PC-3 (cell line): ENCODE measurements around the gene SH2D6. TPM values are rescaled to one million over a fixed set of nuclear protein-coding genes. Genes with fewer than 3 reads are reported as not detected.

Source experiments
- ATAC-seq: fragments of 200-7000 bp; cut with Tn5 transposase; 2 replicates; pipeline ENCODE4 v1.9.1; 2020; ENCODE audit warnings: mild to moderate bottlenecking, moderate library complexity
- BruUV-seq: library from RNA; stranded (reverse); fragments of 400-500 nt; replicated peaks from 2 replicates; lab custom pipeline; 2021; lab: Mats Ljungman, UMichigan
- CTCF ChIA-PET: fragments of 300-600 bp; sonication (Branson Sonifier 250); formaldehyde crosslinking; loops from one replicate; lab custom pipeline; 2022; ENCODE audit warnings: antibody characterized with exemption; lab: Charles Lee
- POLR2A ChIA-PET: fragments of 300-600 bp; sonication (Branson Sonifier 250); formaldehyde crosslinking; loops from one replicate; lab custom pipeline; 2022; ENCODE audit warnings: antibody characterized with exemption; ENCODE audit not compliant: unreplicated experiment; lab: Charles Lee
- DNase-seq: peaks from one replicate; pipeline ENCODE4 v3.0.0-alpha.2; 2015
- H2AFZ ChIP-seq: fragments of 300-600 bp; sonication (generic); 2 replicates; pipeline ENCODE4 v1.6.0; 2016; ENCODE audit warnings: antibody characterized with exemption, low read length
- H3F3A ChIP-seq: fragments of 300-600 bp; sonication (generic); one replicate; pipeline ENCODE4 v1.6.0; 2017; ENCODE audit warnings: antibody characterized with exemption, low read length, control low read depth, mild to moderate bottlenecking; ENCODE audit not compliant: unreplicated experiment
- H3K27ac ChIP-seq: fragments of 300-600 bp; sonication (generic); 2 replicates; pipeline ENCODE4 v1.5.1; 2016; ENCODE audit warnings: mild to moderate bottlenecking, low read length
- H3K27me3 ChIP-seq: fragments of 300-600 bp; sonication (generic); 2 replicates; pipeline ENCODE4 v1.6.1; 2016; ENCODE audit warnings: low read length, mixed read lengths
- H3K36me3 ChIP-seq: fragments of 300-600 bp; sonication (generic); 2 replicates; pipeline ENCODE4 v1.6.1; 2016; ENCODE audit warnings: low read depth, mixed run types, low read length, mixed read lengths
- H3K4me1 ChIP-seq: fragments of 300-600 bp; sonication (generic); 2 replicates; pipeline ENCODE4 v1.5.1; 2016; ENCODE audit warnings: low read length; ENCODE audit not compliant: insufficient read depth
- H3K4me2 ChIP-seq: fragments of 300-600 bp; sonication (generic); 2 replicates; pipeline ENCODE4 v1.6.0; 2016; ENCODE audit warnings: low read length
- H3K4me3 ChIP-seq: fragments of 300-600 bp; sonication (generic); 2 replicates; pipeline ENCODE4 v1.5.1; 2016; ENCODE audit warnings: mild to moderate bottlenecking, low read length, mixed read lengths
- H3K79me2 ChIP-seq: fragments of 300-600 bp; sonication (generic); 2 replicates; pipeline ENCODE4 v1.6.1; 2017; ENCODE audit warnings: low read length, mixed read lengths
- H3K9ac ChIP-seq: fragments of 300-600 bp; sonication (generic); 2 replicates; pipeline ENCODE4 v1.6.0; 2016; ENCODE audit warnings: mild to moderate bottlenecking, low read length
- H3K9me2 ChIP-seq: fragments of 300-600 bp; sonication (generic); replicated peaks from 2 replicates; pipeline ENCODE4 v1.6.1; 2016; ENCODE audit warnings: mixed run types, low read length, mixed read lengths
- H3K9me3 ChIP-seq: fragments of 300-600 bp; sonication (generic); 2 replicates; pipeline ENCODE4 v1.6.1; 2016; ENCODE audit warnings: low read length, mixed read lengths
- H4K20me1 ChIP-seq: fragments of 300-600 bp; sonication (generic); 2 replicates; pipeline ENCODE4 v1.6.1; 2016; ENCODE audit warnings: low read length, mixed read lengths
- EZH2 ChIP-seq: fragments of 300-600 bp; sonication (generic); IDR thresholded peaks from one replicate; pipeline ENCODE4 v1.6.1; 2017; ENCODE audit warnings: antibody characterized with exemption, mild to moderate bottlenecking, low read length; ENCODE audit not compliant: unreplicated experiment
- EZH2phosphoT487 ChIP-seq: fragments of 300-600 bp; sonication (generic); IDR thresholded peaks from 2 replicates; pipeline ENCODE4 v1.6.1; 2018; ENCODE audit warnings: mild to moderate bottlenecking, antibody characterized with exemption, low read length, borderline replicate concordance
- intact Hi-C: fragments of 100-400 bp; cut with micrococcal nuclease; formaldehyde crosslinking; loops from 2 replicates; pipeline ENCODE4 v1.9.0; 2023
- total RNA-seq: library from RNA; depleted of rRNA; stranded (reverse); fragments of >200 nt; gene quantifications from 2 replicates; pipeline ENCODE4 v1.2.3, GENCODE V29; 2014
- TF ChIP-seq, protein P1 (sequence below): fragments of 300-600 bp; sonication (generic); conservative IDR thresholded peaks from 2 replicates; pipeline ENCODE4 v1.5.1; 2017; ENCODE audit warnings: antibody characterized with exemption, low read depth, mild to moderate bottlenecking, low read length

Gene SH2D6
- total RNA-seq, 1 experiment from 2014 or later: not detected

DNA sequence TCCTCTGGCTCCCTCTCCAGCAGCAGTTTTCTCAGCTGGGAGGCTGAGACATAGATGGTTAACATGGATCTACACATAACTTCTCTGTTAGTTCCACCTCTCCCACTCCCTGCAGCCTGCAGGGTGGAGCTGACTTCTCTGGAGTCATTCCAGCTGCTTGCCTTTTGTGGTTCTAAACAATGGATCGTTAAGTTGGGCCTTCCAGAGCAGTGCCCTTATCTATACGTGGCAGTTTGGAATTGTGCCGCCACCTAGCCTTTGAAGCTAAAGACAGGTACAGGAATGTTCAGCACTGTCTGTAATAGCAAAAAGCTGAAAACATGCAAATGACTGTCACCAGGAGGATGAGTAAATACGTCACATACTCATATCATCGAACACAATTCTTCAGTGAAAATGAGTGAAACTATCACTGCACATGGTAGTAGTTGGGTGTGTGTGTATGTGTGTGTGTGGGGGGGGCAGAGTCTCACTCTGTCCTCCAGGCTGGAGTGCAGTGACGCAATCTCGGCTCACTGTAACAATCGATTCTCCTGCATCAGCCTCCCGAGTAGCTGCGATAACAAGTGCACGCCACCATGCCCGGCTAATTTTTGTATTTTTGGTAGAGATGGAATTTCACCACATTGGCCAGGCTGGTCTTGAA, 50.3 kb downstream of the SH2D6 start:
- no peak for TF ChIP-seq EZH2phosphoT487
- TF ChIP-seq, protein P1, sequence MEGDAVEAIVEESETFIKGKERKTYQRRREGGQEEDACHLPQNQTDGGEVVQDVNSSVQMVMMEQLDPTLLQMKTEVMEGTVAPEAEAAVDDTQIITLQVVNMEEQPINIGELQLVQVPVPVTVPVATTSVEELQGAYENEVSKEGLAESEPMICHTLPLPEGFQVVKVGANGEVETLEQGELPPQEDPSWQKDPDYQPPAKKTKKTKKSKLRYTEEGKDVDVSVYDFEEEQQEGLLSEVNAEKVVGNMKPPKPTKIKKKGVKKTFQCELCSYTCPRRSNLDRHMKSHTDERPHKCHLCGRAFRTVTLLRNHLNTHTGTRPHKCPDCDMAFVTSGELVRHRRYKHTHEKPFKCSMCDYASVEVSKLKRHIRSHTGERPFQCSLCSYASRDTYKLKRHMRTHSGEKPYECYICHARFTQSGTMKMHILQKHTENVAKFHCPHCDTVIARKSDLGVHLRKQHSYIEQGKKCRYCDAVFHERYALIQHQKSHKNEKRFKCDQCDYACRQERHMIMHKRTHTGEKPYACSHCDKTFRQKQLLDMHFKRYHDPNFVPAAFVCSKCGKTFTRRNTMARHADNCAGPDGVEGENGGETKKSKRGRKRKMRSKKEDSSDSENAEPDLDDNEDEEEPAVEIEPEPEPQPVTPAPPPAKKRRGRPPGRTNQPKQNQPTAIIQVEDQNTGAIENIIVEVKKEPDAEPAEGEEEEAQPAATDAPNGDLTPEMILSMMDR: 0 out of 2 replicates have a peak, but pooled peaks have one; percentile 17
- Histone ChIP-seq H3K4me3 (no peak overlapping the region), H4K20me1 (no peaks in the 10 kb centered on the region), H3K79me2 (no peaks in the 10 kb centered on the region), H3K9ac (no peak overlapping the region), H3K9me3 (no peaks in the 10 kb centered on the region), H3K9me2 (no peaks in the 10 kb centered on the region), H3F3A (peaks cover 4% of the 10 kb centered on the region), H3K27ac (peak overlapping the region; percentile 50), H2AFZ (peak overlapping the region; percentile 3; the same call in 1 of the 2 replicates), H3K36me3 (no peaks in the 10 kb centered on the region), H3K4me2 (peak overlapping the region; percentile 34), H3K27me3 (no peaks in the 10 kb centered on the region), H3K4me1 (peaks cover 31% of the 10 kb centered on the region)
- BruUV-seq: no TSS peak
- CTCF ChIA-PET: interaction anchor here (0.6 kb wide), 1 partner anchor 110 kb away, joined by 3 read pairs; no protein-coding TSS in a partner anchor
- POLR2A ChIA-PET: interaction anchor here (0.6 to 1.1 kb wide), 2 partner anchors 70 to 71 kb away, joined by 3 read pairs; partner anchors contain the start of gene MAT2A
- intact Hi-C loops: loop anchor here (2.0 kb wide), 1 partner anchor 48 kb away; no protein-coding TSS in a partner anchor
- DNase-seq (peak; percentile 95), ATAC-seq (peak; percentile 80)

GRCh38 chr2:85470850-85471800, 52.6 kb downstream of the SH2D6 start:
- H4K20me1 ChIP-seq: no peaks in the 10 kb centered on the region
- H3K4me3 ChIP-seq: no peak overlapping the region
- H3K27me3 ChIP-seq: no peaks in the 10 kb centered on the region
- DNase-seq (peak; percentile 81), ATAC-seq (peak; percentile 85)
- H3K27ac ChIP-seq: peak overlapping the region; percentile 57
- H3K9me3 ChIP-seq: no peaks in the 10 kb centered on the region
- no peak overlapping the region for H2AFZ ChIP-seq
- peaks cover 31% of the 10 kb centered on the region for H3K4me1 ChIP-seq
- H3K9ac ChIP-seq: no peak overlapping the region
- H3K36me3 ChIP-seq: no peaks in the 10 kb centered on the region
- no peaks in the 10 kb centered on the region for H3K9me2 ChIP-seq
- TF ChIP-seq, protein P1: no peak
- TF ChIP-seq EZH2: no peak
- no peak for TF ChIP-seq EZH2phosphoT487
- ChIA-PET CTCF (interaction anchor here (1.0 kb wide), 1 partner anchor 50 kb away, joined by 5 read pairs; no protein-coding TSS in a partner anchor), POLR2A (interaction anchor here (0.6 to 0.7 kb wide), 4 partner anchors 15 to 68 kb away, joined by 3 to 5 read pairs (median 4); no protein-coding TSS in a partner anchor)
- intact Hi-C loops: no loop called here
- no TSS peak for BruUV-seq
- 0 out of 2 replicates have a peak overlapping the region, but pooled peaks have one; percentile 21 for H3K4me2 ChIP-seq
- no peaks in the 10 kb centered on the region for H3K79me2 ChIP-seq
- peaks cover 4% of the 10 kb centered on the region for H3F3A ChIP-seq
